K562 (cell line): Measurements from ENCODE around the gene CLK3. TPM values are rescaled to one million over a fixed set of nuclear protein-coding genes. Genes with fewer than 3 reads are reported as not detected.
A peak's percentile ranks its signal among the peaks of the same experiment; 100 is the strongest.

Source experiments
- ETS2 ChIP-seq: IDR thresholded peaks from 2 replicates; pipeline ENCODE4 v1.6.1; 2016; ENCODE audit warnings: borderline replicate concordance, missing genetic modification characterization, mild to moderate bottlenecking, moderate library complexity, missing compliant biosample characterization; ENCODE audit not compliant: poor library complexity, severe bottlenecking
- MBD2 ChIP-seq: sonication (generic); IDR thresholded peaks from 2 replicates; pipeline ENCODE4 v1.6.1; 2016; ENCODE audit warnings: low read depth, borderline replicate concordance
- PYGO2 ChIP-seq: fragments of 450-650 bp; IDR thresholded peaks from 2 replicates; pipeline ENCODE4 v1.6.1; 2016; ENCODE audit warnings: mild to moderate bottlenecking, missing genetic modification characterization, moderate library complexity, missing compliant biosample characterization
- RBFOX2 ChIP-seq: fragments of 200-400 bp; formaldehyde crosslinking; IDR thresholded peaks from 2 replicates; pipeline ENCODE4 v1.6.1; 2017; ENCODE audit warnings: low read depth, mild to moderate bottlenecking, low read length, moderate library complexity
- SMARCA5 ChIP-seq: fragments of 450-650 bp; IDR thresholded peaks from 2 replicates; pipeline ENCODE4 v1.6.1; 2016
- ZNF121 ChIP-seq: sonication (generic); formaldehyde crosslinking; conservative IDR thresholded peaks from 2 replicates; pipeline ENCODE4 v1.8.0; 2022; ENCODE audit warnings: missing genetic modification reagents
- ZNF384 ChIP-seq: IDR thresholded peaks from 2 replicates; pipeline ENCODE4 v1.6.1; 2012; ENCODE audit warnings: low read depth, low read length, improper control_type of control experiment
- polyA plus RNA-seq, 8 experiments: library from polyadenylated mRNA; depleted of rRNA in 4 of 8; stranded (reverse) in 5 of 8; unstranded in 3 of 8; fragments of >200 nt; fragmentation: Nextera tagmentation in 2 of 8; fragmentation: Illumina TruSeq in 1 of 8; extraction: Ambion mirVana in 2 of 8; extraction: Trizol in 1 of 8; gene quantifications; 2 replicates each; pipeline versions ENCODE4 v1.2.1 to v1.2.3, GENCODE V29; 2011 to 2014; ENCODE audit warnings: inconsistent platforms in 1 of 8, missing spikeins in 1 of 8
- total RNA-seq, 7 experiments: library from RNA; depleted of rRNA in 6 of 7; stranded (reverse); fragments of >200 nt in 6 of 7; fragmentation: Illumina TruSeq in 2 of 7; extraction: Trizol in 2 of 7; gene quantifications; 2 replicates each; pipeline versions ENCODE4 v1.2.1 to v1.2.3, GENCODE V29; 2011 to 2021; ENCODE audit warnings: low replicate concordance in 1 of 7
- TF ChIP-seq, protein P1 (sequence below), 2 experiments: fragments of 450-650 bp in 1 of 2; IDR thresholded peaks; 2 replicates each; pipeline ENCODE4 v1.6.1; 2011 to 2017; ENCODE audit warnings: low read depth in 2 of 2, antibody characterized with exemption in 1 of 2, borderline replicate concordance in 1 of 2, low read length in 1 of 2, mild to moderate bottlenecking in 1 of 2, mixed read lengths in 1 of 2; ENCODE audit not compliant: control insufficient read depth in 1 of 2
- TF ChIP-seq, protein P2 (sequence below), 2 experiments: IDR thresholded peaks; 2 replicates each; pipeline ENCODE4 v1.6.1; 2011; ENCODE audit warnings: borderline replicate concordance in 1 of 2, control low read depth in 1 of 2, low read depth in 1 of 2, low read length in 1 of 2, mild to moderate bottlenecking in 1 of 2, mixed read lengths in 1 of 2, moderate library complexity in 1 of 2; ENCODE audit not compliant: insufficient read depth in 1 of 2, insufficient read length in 1 of 2, poor library complexity in 1 of 2, severe bottlenecking in 1 of 2; ENCODE audit errors: extremely low read depth in 1 of 2
- TF ChIP-seq, protein P3 (sequence below), 3 experiments: IDR thresholded peaks in 2 of 3; conservative IDR thresholded peaks in 1 of 3; 2 replicates each; pipeline ENCODE4 v1.5.1; 2011 to 2012; ENCODE audit warnings: low read length in 3 of 3, mild to moderate bottlenecking in 3 of 3, control low read depth in 2 of 3, improper control_type of control experiment in 1 of 3, inconsistent platforms in 1 of 3, low read depth in 1 of 3, mixed read lengths in 1 of 3, moderate library complexity in 1 of 3; ENCODE audit not compliant: insufficient read depth in 2 of 3

The CLK3 gene
- total and polyA plus RNA-seq, 9 of the 15 experiments (the other 6 are each of a cell fraction or from before 2014, with no cell fraction given) = 1.2 to 95.2 (median 51.7) TPM

DNA sequence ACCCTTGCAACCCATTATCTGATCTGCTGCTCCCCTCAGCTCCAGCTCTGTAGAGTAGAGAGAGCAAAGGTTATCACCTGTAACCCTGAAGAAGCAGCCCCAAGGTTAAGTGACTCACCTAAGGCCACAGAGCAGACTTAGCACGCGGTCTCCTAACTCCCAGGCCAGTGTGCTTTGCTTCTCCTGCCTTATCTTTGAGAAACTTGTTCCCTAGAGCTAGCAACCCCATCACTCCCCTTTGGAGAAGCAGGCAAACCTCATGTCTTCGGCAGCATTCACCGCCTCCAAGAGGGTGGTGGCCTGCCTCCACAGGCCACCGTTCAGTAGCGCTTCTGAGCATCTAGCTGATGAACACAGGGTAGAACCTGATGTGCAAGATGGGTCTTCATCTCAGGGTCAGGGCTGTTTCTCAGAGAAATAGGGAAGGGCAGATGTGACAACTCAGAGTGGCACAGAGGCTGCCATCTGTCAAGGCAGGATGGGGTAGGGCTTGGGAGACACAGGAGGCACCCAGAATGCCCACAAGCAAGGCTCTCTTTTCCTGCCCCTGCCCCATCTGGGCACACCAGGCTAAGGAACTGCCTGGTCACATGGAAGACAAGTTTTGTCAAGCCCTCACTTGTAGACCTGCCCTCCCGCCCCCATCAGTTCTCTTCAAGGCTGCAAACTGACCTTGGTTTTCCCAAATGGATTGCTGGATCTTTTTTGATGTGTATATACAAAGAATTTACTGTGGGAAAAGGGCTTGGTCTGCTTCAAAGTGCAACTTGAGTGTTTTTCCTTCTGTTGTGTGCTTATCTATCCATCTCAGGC lies 34.9 kb upstream of the CLK3 start (continued):
- TF ChIP-seq, protein P1, sequence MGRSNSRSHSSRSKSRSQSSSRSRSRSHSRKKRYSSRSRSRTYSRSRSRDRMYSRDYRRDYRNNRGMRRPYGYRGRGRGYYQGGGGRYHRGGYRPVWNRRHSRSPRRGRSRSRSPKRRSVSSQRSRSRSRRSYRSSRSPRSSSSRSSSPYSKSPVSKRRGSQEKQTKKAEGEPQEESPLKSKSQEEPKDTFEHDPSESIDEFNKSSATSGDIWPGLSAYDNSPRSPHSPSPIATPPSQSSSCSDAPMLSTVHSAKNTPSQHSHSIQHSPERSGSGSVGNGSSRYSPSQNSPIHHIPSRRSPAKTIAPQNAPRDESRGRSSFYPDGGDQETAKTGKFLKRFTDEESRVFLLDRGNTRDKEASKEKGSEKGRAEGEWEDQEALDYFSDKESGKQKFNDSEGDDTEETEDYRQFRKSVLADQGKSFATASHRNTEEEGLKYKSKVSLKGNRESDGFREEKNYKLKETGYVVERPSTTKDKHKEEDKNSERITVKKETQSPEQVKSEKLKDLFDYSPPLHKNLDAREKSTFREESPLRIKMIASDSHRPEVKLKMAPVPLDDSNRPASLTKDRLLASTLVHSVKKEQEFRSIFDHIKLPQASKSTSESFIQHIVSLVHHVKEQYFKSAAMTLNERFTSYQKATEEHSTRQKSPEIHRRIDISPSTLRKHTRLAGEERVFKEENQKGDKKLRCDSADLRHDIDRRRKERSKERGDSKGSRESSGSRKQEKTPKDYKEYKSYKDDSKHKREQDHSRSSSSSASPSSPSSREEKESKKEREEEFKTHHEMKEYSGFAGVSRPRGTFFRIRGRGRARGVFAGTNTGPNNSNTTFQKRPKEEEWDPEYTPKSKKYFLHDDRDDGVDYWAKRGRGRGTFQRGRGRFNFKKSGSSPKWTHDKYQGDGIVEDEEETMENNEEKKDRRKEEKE (IDR thresholded peaks at IDR 0.05; ENCODE audit: borderline replicate concordance in 1 of 2, control insufficient read depth in 1 of 2, low read depth in 2 of 2, low read length in 1 of 2) = no peak
- TF ChIP-seq MBD2 (no peak), ZNF121 (CRISPR knock-in tag) (no peak), SMARCA5 (no peak), RBFOX2 (no peak), PYGO2 (tag) (no peak), ETS2 (tag) (no peak), ZNF384 (no peak)
- TF ChIP-seq, protein P2, sequence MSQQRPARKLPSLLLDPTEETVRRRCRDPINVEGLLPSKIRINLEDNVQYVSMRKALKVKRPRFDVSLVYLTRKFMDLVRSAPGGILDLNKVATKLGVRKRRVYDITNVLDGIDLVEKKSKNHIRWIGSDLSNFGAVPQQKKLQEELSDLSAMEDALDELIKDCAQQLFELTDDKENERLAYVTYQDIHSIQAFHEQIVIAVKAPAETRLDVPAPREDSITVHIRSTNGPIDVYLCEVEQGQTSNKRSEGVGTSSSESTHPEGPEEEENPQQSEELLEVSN (IDR thresholded peaks at IDR 0.05; ENCODE audit: borderline replicate concordance in 1 of 2, extremely low read depth in 1 of 2, insufficient read depth in 1 of 2, insufficient read length in 1 of 2, low read depth in 1 of 2, low read length in 1 of 2, poor library complexity in 1 of 2, severe bottlenecking in 1 of 2) = peak in 1 of 2 experiments; percentile 52
- TF ChIP-seq, protein P3, sequence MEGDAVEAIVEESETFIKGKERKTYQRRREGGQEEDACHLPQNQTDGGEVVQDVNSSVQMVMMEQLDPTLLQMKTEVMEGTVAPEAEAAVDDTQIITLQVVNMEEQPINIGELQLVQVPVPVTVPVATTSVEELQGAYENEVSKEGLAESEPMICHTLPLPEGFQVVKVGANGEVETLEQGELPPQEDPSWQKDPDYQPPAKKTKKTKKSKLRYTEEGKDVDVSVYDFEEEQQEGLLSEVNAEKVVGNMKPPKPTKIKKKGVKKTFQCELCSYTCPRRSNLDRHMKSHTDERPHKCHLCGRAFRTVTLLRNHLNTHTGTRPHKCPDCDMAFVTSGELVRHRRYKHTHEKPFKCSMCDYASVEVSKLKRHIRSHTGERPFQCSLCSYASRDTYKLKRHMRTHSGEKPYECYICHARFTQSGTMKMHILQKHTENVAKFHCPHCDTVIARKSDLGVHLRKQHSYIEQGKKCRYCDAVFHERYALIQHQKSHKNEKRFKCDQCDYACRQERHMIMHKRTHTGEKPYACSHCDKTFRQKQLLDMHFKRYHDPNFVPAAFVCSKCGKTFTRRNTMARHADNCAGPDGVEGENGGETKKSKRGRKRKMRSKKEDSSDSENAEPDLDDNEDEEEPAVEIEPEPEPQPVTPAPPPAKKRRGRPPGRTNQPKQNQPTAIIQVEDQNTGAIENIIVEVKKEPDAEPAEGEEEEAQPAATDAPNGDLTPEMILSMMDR (IDR thresholded peaks at IDR 0.05 in 2 of 3, conservative IDR thresholded peaks at IDR 0.05 in 1 of 3; ENCODE audit: insufficient read depth in 2 of 3, low read depth in 1 of 3, low read length in 3 of 3) = 0 out of 6 replicates have a peak, but pooled peaks of 1 of the 3 experiments have one; percentile 6
